ENCODE results near the gene ARHGEF4.

DNA sequence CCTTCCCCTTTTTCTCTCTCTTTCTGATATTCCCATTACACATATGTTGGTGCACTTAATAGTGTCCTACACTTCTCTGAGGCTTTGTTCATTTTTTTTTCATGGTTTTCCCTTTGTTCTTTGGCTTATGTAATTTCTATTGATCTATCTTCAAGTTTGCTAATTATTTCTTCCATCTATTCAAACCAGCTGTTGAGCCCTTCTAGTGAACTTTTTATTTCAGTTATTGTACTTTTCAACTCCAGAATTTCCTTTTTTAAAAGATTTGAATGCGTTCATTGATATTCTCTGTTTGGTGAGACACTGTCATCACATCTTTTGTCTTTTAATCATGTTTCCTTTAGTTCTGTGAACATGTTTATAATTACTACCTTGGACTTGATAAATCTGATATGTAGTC lies 118.2 kb downstream of the ARHGEF4 start:
- no peak for TF ChIP-seq POLR2A (IDR thresholded peaks at IDR 0.05; ENCODE audit: low read depth, low read length)
- TF ChIP-seq, protein P1, sequence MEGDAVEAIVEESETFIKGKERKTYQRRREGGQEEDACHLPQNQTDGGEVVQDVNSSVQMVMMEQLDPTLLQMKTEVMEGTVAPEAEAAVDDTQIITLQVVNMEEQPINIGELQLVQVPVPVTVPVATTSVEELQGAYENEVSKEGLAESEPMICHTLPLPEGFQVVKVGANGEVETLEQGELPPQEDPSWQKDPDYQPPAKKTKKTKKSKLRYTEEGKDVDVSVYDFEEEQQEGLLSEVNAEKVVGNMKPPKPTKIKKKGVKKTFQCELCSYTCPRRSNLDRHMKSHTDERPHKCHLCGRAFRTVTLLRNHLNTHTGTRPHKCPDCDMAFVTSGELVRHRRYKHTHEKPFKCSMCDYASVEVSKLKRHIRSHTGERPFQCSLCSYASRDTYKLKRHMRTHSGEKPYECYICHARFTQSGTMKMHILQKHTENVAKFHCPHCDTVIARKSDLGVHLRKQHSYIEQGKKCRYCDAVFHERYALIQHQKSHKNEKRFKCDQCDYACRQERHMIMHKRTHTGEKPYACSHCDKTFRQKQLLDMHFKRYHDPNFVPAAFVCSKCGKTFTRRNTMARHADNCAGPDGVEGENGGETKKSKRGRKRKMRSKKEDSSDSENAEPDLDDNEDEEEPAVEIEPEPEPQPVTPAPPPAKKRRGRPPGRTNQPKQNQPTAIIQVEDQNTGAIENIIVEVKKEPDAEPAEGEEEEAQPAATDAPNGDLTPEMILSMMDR (IDR thresholded peaks at IDR 0.05; ENCODE audit: extremely low read depth in 1 of 2, insufficient read depth in 1 of 2, low read depth in 1 of 2, low read length in 2 of 2), result no peak
- TF ChIP-seq POLR2AphosphoS5 (IDR thresholded peaks at IDR 0.05; ENCODE audit: insufficient read depth, low read depth, low read length), result no peak

Data from endothelial cell of umbilical vein (primary cell).